ENCODE results near the gene C19orf12.

C19orf12 gene

DNA sequence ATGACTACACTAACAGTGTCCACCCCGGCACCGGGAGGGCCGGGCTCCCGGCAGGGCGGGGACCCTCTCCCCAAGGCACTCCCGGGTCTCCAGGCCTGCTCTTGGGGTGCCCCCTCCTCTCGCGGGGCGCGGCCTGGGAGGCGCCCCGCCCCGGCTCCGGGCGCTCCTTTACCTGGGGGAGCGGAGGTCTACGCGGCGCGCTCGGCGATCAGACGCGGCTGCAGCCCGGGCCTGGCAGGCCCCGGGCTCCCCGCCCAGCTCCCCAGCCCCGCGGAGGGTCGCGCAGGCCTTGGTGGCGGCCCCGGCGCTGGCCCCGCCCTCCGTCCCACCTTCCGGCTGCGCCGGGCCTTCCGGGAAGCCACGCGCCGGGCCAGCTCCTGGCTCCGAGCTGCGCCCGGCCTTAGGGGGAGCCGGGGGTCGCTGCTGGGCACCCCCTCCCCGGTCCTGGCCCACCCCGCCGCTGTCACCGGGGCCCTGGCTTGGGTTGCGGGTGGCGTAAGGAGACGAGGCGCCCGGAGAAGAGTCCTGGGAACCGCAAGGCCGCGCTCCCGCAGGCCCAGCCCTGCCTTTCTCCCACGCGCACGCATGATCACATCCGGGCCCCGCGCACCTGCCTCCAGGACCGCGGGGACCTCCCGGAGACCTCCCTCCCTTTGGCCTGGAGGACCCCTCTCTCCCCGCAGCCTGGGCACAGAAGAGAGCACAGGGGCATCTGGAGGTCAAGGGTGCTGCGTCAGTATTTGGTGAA is at the start of gene C19orf12:
Gene C19orf12 (minus strand): TSS at position 309 of the 748 bp plus-strand sequence. CDS start 6,848 bp downstream, outside the sequence.
- DNase-seq (ENCODE audit: low spot score): peak; percentile 63

DNA sequence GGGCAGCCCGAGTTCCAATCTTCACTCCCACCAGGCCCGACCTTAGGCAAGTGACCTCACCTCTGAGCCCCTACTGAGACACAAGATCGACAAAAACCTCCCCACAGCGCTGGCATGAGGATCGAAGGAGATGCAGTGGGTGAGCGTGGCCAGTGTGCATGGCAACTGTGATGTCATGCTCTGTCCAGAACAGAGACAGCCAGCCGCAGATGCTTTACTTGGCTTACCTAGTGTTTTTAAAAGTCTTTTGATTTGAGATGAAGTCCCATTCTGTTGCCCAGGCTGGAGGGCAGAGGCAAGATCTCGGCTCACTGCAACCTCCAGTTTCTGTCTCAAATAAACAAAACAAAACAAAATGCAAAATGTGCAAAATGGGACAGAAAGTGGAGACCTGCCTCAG is 49.3 kb upstream of the C19orf12 start:
- DNase-seq (ENCODE audit: low spot score): no peak

DNA sequence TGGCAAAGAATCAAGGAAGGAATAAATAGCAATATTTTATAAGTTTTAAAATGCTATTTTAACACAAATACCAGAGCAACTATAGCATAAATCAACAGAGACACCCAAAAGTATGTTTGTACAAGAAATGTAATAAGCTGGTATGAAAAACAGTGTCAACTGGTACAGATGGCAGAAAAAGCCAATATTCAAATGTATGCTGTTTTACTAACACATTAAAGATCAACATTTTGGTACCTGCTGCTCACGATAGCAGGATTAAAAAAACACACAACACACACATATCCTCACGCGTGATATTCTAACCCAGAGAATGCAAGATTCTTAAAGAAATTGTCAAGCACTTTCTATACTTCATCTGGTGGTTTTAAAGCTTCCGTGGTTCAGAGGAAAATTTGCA is 48.1 kb upstream of the C19orf12 start:
- DNase-seq (ENCODE audit: low spot score): no peak

DNA sequence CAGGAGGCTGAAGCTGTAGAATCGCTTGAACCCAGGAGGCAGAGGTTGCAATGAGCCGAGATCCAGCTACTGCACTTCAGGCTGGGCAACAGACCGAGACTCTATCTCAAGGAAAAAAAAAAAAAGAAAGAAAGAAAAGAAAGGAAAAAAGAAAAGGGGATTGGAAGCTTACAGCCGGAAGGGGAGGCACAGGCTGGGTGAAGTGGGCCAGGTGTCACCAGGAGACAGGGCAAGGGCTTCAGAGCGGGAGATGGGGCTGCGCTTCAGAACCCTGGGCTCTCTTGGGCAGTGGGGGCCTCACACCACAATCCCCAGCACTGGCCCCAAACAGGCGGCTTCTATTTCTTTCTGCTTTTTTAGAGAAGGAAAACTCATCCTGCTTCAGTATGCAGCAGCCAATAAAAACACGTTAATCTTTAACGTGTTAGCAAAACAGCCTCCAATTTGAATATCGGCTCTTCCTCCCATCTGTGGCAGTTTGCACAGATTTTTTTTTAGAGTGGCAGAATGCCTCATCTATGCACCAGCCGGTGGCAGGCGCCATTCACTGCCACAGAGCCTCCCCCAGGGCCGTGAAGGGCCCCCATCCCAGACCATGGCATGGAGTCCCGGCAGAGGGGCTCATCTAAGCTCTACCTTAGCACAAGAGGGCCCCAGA is 46.6 kb upstream of the C19orf12 start:
- DNase-seq (ENCODE audit: low spot score): no peak

DNA sequence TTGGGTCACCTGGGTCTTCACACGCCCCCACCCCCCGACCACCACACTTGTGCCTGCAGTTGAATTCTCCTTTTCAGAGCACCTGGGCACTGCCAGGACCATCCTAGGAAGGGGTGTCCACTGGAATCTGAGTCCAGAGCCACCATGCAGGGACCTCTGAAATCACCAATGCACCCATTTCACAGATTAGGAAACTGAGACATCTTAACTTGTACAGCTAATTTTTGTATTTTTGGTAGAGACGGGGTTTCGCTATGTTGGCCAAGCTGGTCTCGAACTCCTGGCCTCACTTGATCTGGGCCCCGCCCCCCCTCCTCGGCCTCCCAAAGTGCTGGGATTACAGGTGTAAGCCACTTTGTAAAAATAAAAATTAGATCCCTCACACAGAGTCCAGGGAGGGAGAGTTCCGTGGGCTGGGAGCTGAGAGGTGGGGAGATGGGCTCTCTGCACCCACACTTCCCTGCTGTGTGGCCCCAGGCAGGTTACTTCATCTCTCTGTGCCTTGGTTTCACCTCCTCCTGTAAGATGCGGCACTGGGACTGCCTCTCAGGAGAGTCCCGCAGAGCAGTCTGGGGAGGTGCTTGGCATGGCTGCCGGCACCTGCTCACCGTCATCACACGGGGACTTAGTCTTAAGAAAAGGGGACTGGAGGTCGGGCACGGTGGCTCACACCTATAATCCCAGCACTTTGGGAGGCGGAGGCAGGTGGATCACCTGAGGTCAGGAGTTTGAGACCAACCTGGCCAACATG is 45.9 kb upstream of the C19orf12 start:
- DNase-seq (ENCODE audit: low spot score): no peak

DNA sequence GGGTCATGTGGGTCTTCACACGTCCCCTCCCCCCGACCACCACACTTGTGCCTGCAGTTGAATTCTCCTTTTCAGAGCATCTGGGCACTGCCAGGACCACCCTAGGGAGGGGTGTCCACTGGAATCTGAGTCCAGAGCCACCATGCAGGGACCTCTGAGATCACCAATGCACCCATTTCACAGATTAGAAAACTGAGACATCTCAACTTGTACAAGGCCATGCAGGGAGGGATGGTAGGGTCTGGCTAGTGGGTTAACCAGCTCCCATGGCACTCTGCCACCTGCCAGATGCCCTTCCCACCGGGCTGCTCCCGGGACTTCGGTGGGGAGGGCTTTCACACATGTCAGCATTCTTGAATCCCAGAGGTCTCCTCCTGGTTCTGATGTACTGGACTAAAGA is 44.3 kb upstream of the C19orf12 start:
- no peak for DNase-seq (ENCODE audit: low spot score)

DNA sequence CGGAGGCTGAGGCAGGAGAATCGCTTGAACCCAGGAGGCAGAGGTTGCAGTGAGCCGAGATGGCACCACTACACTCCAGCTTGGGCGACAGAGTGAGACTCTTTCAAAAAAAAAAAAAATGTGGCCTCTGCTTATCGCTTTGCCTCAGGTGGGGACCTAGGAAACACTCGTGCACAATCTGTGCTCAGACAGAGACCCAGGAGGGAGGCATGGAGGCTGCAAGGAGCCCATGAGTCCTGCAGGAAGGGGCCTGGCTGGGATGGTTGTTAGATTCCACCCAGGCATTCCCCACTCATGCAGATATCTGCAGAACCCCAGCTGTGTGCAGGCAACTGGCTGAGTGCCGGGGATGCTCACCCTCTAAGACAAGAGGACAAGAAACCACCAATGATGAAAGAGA is 43.8 kb upstream of the C19orf12 start:
- no peak for DNase-seq (ENCODE audit: low spot score)

DNA sequence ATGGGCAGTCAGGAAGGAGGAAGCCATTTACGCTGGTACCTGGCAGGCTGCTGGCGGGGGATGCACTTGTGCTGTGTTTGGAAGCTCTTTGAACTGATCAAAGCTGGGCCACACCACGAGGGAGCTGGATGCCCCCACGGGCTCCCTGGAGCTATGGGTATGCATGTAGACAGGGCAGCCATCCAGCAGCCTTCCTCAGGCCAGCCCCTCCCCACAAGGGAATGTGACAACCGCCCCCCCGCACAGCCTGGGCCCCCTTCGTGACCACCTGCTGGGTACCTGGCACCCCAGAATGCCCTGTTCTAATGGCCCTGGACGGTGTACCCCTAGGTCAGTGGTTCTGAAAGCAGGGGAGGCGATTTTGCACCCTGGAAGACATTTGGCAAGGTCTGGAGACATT is 42.5 kb upstream of the C19orf12 start:
- DNase-seq (ENCODE audit: low spot score): no peak

DNA sequence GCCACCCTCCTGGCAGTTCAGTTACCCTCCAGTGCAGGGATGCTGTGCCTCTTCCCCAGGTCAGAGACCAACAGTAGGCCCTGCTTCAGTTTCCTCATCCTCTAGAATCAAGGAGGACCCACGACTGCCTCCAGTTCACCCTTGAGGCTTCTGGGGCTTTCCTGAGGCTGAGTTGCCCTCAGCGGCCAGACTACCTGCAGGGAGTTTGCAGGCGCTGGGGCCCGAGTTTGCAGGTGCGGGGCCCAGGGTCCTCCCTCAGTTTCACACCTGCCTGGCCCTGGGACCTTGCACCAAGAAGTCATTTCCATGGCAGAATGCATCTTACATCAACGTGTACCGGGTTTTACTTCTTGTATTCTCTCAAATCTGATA is 38.9 kb upstream of the C19orf12 start:
- no peak for DNase-seq (ENCODE audit: low spot score)

DNA sequence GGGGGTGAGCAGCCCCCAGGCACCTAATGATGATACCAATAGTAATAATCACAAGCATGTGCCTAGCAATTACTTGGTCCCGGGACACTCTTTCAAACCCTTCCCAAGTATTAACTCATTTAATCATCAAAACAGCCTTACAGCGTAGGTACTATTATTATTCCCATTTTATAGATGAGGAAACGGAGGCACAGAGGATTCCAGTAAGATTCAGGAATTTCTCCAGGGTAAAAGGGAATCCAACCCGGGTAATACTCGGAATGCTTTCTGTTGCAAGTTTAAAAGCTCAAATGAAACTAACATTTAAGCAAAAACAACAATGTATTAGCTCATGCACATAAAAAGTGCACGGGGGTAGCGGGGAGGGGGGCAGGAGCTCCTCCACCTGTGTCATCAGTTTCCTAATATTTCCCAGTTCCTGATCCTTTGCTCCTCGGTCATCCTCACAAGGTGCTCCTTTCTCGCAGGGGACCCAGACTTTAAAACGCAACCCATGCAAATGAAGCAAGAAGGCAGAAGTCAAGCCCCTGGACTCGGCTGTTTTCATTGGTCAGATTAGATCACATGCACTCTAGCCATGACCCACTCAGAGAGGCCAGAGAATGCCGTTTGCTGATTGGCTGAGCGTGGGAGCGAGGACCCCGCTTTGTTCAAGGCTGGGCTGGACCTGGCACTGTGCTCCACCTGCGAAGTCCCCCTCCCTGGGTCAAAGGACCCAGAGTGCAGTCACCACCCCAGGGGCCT is 38.3 kb upstream of the C19orf12 start:
- DNase-seq (ENCODE audit: low spot score): no peak

DNA sequence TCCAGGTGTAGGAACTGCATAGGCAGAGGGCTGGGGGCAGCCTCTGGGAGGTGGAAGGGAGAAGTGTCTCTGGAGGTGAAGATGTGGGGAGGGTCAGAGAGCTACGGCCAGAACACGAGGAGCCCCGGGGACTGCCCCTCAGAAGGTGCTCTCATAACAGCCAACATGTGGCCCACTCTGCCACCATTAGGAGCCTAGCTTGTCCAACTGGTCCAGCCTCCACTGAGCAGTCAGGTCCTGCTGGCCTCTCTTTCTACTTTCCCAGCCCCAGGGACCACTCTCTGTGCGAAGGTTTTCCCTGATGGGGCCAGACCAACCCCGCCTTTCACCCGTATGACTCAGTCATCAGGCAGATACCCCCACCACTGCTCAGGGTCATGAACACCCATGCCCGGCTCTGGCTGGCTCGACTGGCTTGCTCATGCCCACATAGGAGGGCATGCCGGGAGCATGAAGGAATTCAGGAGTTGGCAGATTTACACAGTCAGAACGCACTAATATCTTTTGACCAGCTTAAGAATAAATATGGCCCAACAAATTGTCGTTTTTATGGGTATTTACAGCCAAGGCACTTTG is 37.5 kb upstream of the C19orf12 start:
- DNase-seq (ENCODE audit: low spot score): no peak

DNA sequence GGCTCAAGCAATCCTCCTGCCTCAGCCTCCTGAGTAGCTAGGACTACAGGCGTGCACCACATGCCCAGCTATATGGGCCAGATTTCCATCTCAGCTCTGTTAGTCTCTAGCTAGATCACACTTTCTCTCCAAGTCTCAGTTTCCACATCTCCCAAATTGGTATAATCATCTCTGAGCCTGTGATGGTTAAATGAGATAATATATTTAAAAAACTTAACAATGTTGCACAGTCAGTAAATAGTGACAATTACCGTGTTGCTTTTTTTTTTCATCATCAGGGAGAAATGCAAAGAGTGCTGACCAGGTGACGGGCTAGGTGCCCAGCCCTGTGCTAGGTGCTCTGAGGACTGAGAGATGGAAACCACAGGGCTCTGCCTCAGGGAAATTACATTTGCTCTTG is 36.9 kb upstream of the C19orf12 start:
- no peak for DNase-seq (ENCODE audit: low spot score)

DNA sequence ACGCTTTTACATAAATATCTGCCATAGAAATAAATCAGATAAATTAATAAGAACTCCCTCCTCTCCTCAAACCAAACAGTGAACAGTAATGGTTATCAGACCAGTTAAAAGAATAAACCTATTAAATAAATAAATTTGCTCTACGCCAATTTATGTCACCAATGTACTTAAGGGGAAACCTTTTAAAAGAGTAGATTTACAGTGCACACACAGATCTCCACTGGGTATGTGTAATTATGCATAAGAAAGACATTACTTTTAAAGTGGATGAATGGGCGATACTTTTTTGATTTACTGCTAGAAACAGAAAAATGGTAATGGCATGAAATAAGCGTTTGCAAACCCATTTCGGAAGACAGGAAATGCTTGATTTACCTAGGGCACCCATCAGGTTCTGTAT is 34.9 kb upstream of the C19orf12 start:
- DNase-seq (ENCODE audit: low spot score): no peak

DNA sequence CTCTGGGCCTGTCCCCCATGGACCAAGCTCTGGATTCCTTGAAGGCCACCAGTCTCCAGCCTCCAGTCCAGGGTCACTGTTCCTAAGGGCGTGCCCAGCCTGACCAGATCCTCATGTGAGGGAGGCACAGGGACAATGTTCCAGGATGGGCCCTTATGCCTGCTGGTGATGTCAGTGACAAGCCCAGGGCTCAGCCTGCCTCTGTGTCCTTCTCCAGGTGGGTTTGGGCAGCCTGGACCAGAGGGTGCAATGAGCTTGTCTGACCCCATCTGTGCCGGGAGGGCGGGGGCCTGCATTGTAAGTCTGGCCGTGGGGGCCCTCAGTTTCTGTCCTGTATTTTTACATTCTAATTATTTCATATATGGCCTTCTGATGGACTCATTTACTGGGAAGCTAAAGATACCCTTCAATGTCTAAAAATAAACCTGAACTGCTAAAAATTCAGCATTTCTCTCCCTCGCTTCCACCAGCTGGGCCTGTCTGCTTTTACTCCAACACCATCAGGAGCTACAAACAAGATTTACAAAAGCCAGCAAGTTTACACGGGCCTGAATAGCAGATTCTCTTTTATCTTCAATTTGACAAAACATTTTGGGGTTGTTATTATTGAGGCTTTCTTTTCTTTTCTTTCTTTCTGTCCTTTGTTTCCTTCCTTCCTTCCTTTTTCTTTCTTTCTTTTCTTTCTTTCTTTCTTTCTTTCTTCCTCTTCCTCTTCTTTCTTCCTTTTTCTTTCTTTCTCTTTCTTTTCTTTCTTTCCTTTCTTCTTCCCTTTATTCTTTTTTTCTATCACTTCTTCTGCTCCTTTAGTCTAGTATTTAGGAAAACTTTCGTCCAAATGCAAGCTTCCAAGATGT is 34.2 kb upstream of the C19orf12 start:
- no peak for DNase-seq (ENCODE audit: low spot score)

DNA sequence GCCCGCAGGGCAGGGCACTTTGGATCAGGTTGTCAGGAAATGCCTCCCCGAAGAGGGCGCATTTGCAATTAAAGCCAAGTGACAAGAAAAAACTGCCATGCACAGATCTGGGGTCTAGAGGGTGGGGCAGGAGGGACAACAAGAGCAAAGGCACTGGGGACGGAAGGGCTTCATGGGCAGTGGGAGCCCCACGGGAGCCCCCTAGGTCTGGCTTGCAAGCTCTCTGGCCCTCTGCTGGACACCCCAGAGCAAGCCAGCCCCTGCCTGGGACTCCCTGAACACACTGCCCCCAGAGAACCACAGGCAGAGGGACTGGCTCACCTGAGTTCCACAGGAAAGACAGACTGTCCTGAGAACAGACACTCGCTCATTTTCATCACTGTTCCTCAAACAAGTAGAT is 30.2 kb upstream of the C19orf12 start:
- no peak for DNase-seq (ENCODE audit: low spot score)

DNA sequence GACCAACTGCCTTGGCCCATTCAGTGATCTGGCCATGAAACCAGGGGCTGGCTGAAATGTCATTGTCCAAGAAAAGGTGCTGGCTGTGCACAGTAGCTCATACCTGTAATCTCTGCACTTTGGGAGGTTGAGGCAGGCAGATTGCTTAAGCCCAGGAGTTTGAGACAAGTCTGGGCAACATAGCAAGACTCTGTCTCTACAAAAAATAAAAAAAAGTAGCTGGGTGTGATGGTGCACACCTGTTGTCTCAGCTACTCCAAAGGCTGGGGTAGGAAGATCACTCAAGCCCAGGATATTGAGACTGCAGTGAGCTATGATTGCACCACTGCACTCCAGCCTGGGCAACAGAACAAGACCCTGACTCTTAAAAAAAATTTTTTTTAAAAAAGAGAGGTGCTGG is 28.6 kb upstream of the C19orf12 start:
- DNase-seq (ENCODE audit: low spot score): no peak

DNA sequence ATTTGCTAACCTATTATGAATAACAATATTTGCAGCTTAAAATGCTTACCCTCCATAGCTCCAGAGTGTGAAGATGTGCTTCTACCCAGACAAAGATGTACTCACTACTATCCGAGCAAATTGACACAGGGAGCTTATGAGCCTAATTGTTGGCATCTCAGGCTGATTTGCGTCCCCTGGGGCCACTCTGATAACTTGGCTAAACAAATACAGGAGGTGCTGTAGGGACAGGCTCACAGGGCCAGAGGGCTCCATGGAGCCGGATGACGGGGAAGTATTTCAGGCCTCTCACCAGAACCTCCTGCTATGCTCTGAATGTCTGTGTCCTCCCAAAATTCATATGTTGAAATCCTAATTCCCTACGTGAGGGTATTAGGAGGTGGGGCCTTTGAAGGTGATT is 26.7 kb upstream of the C19orf12 start:
- no peak for DNase-seq (ENCODE audit: low spot score)

DNA sequence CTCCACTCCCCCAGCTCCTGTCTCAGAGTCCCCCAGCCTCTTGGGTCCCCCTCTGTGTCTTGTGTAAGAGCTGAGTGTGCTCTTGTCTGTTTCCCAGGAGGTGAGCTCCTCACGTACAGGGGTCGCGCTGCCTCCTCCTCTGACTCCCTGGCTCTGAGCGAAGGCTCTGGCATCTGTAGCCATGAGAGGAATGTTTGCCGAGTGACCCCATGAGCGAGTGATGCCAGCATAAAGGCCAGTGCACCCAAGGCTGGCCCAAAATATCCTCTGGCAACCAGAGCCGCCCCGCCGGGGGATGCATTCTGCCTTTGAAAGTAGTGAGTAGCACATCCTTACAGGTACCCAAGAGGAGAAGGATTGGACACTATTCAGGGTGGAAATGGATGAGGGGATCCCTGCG is 26.2 kb upstream of the C19orf12 start:
- DNase-seq (ENCODE audit: low spot score): no peak

DNA sequence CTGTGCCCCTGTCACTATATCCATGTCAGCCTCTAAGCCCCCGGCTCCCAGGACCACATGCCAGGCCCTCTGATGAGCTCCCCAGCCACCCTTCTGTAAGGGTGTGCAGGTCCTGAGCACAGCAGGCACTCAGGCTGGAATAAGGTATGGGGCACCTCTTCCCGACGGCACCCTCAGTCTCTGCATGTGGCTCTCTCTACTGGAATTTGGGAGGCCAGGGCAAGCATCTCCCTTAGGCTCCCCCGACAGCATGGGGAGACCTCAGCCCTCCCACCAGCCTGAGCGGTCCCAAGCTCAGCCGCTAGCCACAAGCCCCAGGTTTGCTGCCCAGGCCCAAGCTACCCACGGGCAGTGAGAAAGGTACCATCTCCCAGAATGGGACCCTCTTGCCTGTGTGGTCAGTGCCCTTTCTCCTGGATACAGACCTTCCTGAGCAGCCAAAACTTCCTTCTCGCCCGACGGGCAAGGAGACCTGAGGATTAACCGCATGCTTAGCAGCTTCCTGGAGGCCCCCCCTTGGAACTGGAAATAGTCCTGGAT is 22.5 kb upstream of the C19orf12 start:
- DNase-seq (ENCODE audit: low spot score): no peak

DNA sequence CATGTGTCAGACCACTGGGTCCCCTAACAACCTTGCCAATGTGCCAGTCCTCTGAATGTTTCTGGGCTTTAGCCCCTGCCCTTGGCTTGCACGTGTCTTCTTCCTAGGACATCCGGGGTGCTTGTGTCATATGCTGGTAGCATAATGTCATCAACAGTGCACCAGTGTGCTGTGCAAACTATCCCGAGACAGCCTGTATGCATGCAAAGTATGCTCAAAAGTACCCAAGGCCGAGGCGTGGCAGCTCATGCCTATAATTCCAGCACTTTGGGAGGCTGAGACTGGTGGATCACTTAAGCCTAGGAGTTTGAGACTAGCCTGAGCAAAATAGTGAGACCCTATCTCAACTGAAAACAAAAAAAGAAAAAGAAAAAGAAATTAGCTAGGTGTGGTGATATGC is 20.8 kb upstream of the C19orf12 start:
- no peak for DNase-seq (ENCODE audit: low spot score)

DNA sequence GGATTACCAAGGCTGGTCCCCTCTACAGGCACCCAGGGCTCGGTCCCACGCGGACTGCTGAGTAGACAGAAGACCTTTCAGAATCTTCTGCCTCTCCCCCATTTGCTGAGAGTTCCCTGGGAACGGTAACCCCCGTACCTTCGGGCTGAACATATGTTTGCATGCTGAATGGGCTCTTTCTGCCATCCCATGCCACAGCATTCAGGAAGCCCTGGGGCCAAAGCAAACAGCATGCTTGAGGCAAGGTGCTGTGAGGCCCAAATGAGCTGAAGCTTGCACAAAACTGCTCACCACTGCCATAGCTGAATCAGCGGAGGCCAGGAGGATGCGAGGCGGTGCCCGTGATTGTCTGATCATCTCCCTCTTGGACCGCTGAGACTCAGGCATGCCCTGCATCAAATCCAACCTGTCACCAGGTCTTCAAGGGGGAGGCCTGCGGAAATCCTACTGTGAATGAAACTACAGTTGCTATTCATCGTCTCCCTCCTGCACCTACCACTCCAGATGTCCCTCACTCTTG is 16.3 kb upstream of the C19orf12 start:
- no peak for DNase-seq (ENCODE audit: low spot score)

Measured in RKO (cell line).